22Rv1 (cell line): Measurements from ENCODE around the gene SLC24A4.

Experiments
- ZFX ChIP-seq: fragments of 450-650 bp; IDR thresholded peaks from 2 replicates; pipeline ENCODE4 v1.6.1; 2017; ENCODE audit warnings: antibody characterized with exemption, borderline replicate concordance
- TF ChIP-seq, protein P1 (sequence below): fragments of 450-650 bp; IDR thresholded peaks from 2 replicates; pipeline ENCODE4 v1.5.1; 2017; ENCODE audit warnings: mild to moderate bottlenecking

DNA sequence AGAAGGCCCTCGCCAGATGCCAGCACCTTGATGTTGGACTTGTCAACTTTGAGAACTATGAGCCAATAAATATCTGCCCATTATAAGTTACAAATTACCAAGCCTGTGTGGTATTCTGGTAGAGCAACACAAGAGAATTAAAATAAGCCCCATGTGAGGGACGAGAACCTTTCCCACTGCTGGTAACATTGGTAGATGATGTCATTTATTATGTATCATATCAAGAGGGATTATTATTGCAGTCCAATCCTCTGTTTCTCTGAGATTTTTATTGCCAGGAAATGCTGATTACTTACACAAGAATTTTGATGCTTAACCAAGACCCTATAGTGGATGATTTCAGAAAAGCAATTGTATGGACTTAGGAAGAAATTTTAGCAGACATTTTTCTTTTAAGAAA, 40.3 kb upstream of the SLC24A4 start:
- TF ChIP-seq, protein P1, sequence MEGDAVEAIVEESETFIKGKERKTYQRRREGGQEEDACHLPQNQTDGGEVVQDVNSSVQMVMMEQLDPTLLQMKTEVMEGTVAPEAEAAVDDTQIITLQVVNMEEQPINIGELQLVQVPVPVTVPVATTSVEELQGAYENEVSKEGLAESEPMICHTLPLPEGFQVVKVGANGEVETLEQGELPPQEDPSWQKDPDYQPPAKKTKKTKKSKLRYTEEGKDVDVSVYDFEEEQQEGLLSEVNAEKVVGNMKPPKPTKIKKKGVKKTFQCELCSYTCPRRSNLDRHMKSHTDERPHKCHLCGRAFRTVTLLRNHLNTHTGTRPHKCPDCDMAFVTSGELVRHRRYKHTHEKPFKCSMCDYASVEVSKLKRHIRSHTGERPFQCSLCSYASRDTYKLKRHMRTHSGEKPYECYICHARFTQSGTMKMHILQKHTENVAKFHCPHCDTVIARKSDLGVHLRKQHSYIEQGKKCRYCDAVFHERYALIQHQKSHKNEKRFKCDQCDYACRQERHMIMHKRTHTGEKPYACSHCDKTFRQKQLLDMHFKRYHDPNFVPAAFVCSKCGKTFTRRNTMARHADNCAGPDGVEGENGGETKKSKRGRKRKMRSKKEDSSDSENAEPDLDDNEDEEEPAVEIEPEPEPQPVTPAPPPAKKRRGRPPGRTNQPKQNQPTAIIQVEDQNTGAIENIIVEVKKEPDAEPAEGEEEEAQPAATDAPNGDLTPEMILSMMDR = no peak
- TF ChIP-seq ZFX = no peak
